ENCODE results near the gene TTC28. TPM values are rescaled to one million over a fixed set of nuclear protein-coding genes. Genes with fewer than 3 reads are reported as not detected.

Gene TTC28
- total and polyA plus RNA-seq, 12 donors = 3.4 to 75.6 (median 28.6) TPM

- H3K27ac ChIP-seq = no peak overlapping the region
- no peak for DNase-seq
- peaks cover 0 to 8% (median 0%) of the 10 kb centered on the region in 3 donors for H3K9me3 ChIP-seq (replicated peaks in 1 of 3)
- TF ChIP-seq, protein P1, sequence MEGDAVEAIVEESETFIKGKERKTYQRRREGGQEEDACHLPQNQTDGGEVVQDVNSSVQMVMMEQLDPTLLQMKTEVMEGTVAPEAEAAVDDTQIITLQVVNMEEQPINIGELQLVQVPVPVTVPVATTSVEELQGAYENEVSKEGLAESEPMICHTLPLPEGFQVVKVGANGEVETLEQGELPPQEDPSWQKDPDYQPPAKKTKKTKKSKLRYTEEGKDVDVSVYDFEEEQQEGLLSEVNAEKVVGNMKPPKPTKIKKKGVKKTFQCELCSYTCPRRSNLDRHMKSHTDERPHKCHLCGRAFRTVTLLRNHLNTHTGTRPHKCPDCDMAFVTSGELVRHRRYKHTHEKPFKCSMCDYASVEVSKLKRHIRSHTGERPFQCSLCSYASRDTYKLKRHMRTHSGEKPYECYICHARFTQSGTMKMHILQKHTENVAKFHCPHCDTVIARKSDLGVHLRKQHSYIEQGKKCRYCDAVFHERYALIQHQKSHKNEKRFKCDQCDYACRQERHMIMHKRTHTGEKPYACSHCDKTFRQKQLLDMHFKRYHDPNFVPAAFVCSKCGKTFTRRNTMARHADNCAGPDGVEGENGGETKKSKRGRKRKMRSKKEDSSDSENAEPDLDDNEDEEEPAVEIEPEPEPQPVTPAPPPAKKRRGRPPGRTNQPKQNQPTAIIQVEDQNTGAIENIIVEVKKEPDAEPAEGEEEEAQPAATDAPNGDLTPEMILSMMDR (IDR thresholded peaks at IDR 0.05) = no peak
- no peak for TF ChIP-seq POLR2A (IDR thresholded peaks at IDR 0.05)
- no peaks in the 10 kb centered on the region for H3K36me3 ChIP-seq (replicated peaks in 1 of 2)
- H3K4me3 ChIP-seq = no peak overlapping the region
- H3K27me3 ChIP-seq = no peaks in the 10 kb centered on the region
- WGBS, 4 donors = 90 to 98% (median 96%) methylated on average over 1 of the region's 1 CpG
- intact Hi-C loops (cut with DNase I) = no loop called here
- peaks cover 13 to 15% of the 10 kb centered on the region in 2 donors for H3K4me1 ChIP-seq (replicated peaks in 1 of 2)
These were observed 708.9 kb downstream of the TTC28 start for GRCh38 chr22:27970596-27971220.

- DNase-seq = no peak
- intact Hi-C loops (cut with DNase I) = no loop called here
- Histone ChIP-seq H3K4me3 (no peak overlapping the region), H3K27me3 (no peaks in the 10 kb centered on the region), H3K27ac (no peak overlapping the region), H3K9me3 (replicated peaks in 1 of 3) (peaks cover 0 to 8% (median 0%) of the 10 kb centered on the region in 3 donors), H3K36me3 (replicated peaks in 1 of 2) (no peaks in the 10 kb centered on the region), H3K4me1 (replicated peaks in 1 of 2) (peaks cover 0 to 11% of the 10 kb centered on the region in 2 donors)
- 90 to 98% (median 96%) methylated on average over 15 of the region's 15 CpGs for WGBS, 4 donors
- TF ChIP-seq POLR2A (IDR thresholded peaks at IDR 0.05) = no peak
- TF ChIP-seq, protein P1 (IDR thresholded peaks at IDR 0.05) = no peak
These were observed 713.2 kb downstream of the TTC28 start for GRCh38 chr22:27966168-27967064.

DNA sequence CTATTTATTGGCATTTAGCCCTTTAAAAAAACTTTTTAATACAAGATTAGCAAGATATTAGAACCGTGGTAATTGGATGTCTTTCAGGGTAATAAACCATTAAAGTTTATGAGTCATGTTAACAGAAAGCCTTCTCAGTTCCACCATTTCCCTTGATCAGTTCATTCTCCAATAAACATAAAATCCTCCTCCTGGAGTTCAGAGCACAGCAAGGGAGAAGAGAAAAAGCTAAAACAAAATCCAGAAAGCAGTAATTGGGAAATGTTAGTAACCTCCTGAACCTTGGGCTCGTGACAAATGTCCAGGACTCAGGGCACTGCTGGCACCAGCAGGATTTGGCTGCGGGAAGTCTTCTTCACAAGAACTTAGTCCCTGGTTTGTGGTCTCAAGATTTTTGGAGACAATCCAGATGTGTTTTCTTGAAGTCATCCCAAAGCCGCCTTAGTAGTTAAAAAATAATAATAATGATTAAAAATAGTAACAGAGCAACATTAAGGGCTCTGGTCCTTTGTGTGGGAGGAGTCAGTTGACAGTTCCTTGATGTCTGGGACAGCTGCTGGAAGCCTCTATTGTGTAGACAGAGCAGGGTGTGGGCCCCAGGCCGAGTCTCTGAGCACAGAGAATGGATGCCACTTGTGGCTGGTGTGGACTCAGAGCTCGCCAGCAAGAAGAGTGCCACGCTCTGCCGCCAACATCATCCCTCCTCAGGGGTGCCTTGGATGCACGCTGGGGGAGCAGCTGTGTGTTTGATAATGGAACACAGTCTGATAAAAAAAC is 717.2 kb downstream of the TTC28 start:
- H3K27ac ChIP-seq = peak overlapping the region in 1 of 5 donors; percentile 27

More for the DNA sequence above, 717.2 kb downstream of the TTC28 start:
- WGBS, 4 donors = 62 to 68% (median 66%) methylated on average over 9 of the region's 9 CpGs
- Histone ChIP-seq H3K36me3 (replicated peaks in 1 of 2) (no peaks in the 10 kb centered on the region), H3K9me3 (replicated peaks in 1 of 3) (no peaks in the 10 kb centered on the region), H3K27me3 (no peaks in the 10 kb centered on the region), H3K4me3 (no peak overlapping the region), H3K4me1 (replicated peaks in 1 of 2) (peaks cover 0 to 29% of the 10 kb centered on the region in 2 donors)
- intact Hi-C loops (cut with DNase I) = no loop called here
- DNase-seq = no peak
- TF ChIP-seq, protein P1 (IDR thresholded peaks at IDR 0.05) = no peak
- no peak for TF ChIP-seq POLR2A (IDR thresholded peaks at IDR 0.05)
